CD4-positive, alpha-beta T cell treated with Interferon alpha-2 for 1 hour (primary cell): ENCODE results near the gene CSH1.
"Not testable (repeated sequence)": the region's sequence is repeated elsewhere in the genome, so short reads cannot be mapped to it uniquely, and the experiment has no call there.

Source experiments
- DNase-seq, 2 donors: peaks; one replicate each; pipeline ENCODE4 v3.0.0-alpha.2; 2020 to 2022

Gene CSH1

DNA sequence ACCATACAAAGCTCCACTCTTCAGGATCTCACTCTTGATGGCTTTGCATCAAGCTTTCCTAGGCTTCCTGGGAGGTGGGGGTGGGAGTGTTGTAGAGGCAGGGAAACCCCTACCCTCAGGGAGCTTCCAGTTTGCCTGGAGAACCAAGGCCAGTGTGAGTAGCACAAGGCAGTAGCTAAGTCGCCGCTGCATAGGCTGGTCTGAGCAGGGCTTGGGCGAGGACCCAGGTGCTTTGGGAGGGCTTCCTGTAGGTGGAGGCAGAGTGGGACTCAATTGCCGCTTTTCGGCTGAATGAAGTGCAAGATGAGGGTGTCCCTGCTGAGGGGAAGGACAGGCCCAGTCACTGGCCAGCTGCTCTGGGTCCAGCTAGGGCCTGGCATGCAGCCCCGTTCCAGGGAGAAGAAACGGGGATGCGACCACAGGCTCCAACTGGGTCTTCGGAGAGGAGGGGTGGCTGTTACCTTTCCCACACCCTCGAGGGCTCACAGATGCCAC, 31.8 kb upstream of the CSH1 start:
- DNase-seq, result no peak

DNA sequence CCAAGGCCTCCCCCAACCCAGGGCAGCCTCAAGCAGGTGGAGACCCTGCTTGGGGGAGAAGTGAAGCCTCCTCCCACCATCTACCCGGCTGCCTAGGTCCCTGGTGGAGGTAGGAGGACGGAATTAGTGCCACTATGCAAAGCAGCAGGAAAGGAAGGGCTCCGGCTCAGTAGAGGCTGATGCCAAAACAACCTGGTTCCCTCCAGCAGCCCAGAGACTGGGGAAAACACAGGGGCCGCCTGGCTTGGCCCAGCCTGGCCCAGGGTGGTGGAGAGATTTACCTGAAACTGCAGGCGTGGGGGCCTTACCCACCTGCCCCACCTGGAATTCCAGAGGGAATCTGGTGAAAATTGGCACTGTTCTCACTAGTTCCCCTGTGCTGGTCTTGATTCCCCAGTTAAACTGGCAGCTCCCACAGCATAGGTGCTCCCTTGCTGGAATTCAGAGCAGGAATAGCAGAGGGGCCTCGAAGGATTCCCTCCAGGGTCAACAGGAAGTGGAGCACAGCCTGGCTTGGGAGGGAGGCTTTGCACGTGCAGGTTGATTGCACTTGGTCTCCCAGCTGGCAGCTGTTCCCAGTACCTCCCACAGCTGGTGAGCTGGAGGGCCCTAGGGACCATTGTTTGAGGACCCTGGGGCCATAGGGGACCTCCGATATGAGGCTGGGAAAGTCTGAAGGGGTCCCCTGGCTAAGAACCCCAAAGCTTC, 31.2 kb upstream of the CSH1 start:
- no peak for DNase-seq

DNA sequence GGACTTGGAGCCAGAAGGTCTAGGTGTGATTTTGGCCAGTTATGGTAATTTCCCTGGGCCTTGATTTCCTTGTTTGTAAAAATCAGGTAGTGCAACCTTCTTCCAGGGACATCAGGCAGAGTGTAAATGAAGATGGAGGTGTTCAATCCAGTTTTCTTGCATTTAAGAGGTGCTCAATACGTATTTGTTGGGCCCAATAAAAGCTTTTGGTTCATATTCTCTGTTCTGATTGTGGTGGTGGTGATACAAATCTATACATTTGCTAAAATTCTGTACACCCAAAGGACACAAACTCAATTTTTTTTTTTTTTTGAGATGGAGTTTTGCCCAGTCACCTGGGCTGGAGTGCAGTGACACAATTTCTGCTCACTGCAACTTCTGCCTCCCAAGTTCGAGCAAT, 29.8 kb upstream of the CSH1 start:
- DNase-seq, result no peak

DNA sequence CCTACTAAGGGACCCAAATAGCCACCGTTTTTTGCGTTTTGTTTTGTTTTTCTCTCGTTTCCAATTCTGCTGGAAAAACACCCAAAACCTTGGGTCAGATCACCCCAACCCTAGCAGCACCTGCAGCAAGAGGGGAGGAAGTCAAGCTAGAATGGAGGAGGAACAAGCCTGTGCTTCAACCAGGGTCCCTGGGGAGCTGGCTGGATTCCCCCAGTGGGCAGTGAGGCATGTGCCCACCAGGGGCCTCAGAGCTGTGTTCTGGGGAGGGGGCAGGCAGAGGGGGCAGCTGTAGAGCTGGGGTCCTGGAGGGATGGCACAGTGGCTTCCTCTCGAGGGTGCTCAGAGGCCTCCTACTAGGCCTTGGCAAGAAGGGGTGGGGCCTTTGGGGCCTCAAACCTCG, 29.2 kb upstream of the CSH1 start:
- peak in 1 of 2 donors; percentile 59 for DNase-seq

DNA sequence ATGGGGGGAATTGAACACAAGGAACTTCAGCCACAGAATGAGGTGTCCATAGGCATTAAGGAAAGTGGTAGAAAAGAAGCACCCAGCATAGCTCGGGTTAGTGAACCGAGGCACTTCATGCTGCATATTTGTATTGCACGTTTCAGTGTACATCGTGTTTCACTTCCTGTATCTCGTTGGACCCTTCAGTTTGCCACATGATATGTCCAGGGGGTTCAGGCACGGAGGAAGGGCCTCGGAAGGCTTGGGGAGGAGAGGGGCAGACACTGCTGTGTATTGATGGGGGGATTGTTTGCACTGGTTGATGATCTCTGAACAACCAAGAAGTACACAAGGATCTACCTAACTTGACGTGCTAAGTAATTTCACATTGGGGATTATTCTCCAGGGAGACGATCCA, 26.0 kb upstream of the CSH1 start:
- peak in 1 of 2 donors; percentile 22 for DNase-seq

DNA sequence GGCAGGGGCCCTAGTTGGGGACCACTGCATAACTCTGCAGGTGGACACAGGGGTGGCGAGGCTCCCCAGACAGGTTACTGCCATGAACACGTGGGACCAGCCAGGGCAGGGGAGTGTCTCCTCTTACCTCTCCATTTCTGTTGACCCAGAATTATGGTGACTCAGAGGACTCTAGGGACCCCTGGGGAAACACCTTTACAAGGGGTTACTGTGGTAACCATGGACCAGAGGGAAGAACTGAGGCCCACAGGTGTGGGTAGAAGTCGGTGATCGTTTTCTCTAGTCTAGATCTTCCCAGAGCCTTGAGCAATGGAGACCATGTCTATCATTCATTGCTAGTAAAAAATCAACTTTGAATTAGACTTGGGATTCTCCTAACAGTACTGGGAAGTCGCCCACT, 24.4 kb upstream of the CSH1 start:
- DNase-seq, result not testable (repeated sequence)

DNA sequence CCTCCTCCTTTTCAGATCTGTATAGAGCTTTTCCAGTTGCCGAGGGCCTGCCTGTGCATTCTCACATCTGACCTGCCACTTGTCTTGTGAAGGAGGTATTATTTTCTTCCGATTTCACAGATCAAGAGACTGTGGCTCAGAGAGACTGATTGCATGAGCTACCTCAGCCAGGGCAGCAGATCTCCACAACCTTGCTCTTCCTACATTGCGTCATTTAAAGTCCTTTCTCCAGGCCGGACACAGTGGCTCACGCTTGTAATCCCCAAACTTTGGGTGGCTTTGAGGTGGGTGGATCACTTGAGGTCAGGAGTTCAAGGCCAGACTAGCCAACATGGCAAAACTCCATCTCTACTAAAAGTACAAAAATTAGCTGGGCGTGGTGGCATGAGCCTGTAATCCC, 23.7 kb upstream of the CSH1 start:
- DNase-seq, result not testable (repeated sequence)

DNA sequence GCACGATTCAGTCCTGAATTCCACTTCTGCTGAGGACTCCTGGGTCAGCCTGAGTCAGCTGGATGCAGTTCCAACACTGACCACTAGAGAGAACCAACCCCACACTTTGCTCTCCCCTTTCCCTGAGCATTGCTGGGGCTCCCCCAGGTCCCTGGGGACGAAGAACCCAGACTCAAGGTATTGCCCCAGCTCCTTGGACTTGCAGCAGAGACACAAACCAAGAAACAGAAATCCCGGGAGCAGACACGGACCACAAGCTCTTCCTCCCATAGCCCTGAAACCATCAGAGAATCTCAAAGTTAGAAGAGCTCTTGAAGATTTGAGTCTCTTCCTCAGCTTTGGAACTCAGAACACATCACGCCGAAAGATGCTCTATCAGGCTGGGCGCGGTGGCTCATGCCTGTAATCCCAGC, 22.9 kb upstream of the CSH1 start:
- DNase-seq, result peak; percentile 81 to 86

DNA sequence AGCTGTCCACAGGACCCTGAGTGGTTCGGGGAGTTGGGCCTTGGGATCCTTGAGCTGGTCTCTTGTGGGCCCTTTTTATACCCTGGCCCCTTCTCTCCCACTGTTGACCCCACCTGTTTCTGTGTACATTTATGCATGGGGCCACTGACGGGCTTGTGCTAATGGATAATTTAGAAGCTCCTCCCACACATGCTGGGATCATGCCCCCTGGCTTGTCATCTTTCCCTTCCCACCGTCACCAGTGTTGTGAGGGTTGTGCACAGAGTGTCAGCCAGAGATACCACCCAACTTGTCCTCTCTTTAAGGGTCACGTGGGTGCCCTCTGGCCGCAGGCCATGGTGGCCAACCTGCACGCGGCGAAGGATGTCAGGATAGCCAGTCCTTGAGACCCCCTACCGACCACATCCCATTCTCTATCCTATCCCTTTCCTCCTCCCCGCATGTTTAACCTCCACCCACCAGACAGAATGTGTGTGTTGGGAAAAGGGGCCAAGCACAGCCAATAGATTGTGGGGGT, 22.5 kb upstream of the CSH1 start, which contains the start of gene GH1:
GH1 (minus strand) TSS at position 51 of the 517 bp plus-strand sequence. CDS start 63 bp downstream, outside the sequence.
- DNase-seq, result not testable (repeated sequence)

DNA sequence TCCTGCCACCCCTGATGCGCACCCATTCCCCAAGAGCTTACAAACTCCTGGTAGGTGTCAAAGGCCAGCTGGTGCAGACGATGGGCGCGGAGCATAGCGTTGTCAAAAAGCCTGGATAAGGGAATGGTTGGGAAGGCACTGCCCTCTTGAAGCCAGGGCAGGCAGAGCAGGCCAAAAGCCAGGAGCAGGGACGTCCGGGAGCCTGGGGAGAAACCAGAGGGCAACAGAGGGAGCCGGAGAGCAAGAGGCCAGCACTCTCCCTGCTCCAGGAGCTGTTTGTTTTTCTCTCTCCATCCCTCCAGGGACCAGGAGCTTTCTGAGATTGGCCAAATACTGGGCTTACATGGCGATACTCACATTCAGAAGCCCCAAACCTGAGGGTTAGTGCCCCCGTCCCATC, 21.9 kb upstream of the CSH1 start:
- no peak for DNase-seq

DNA sequence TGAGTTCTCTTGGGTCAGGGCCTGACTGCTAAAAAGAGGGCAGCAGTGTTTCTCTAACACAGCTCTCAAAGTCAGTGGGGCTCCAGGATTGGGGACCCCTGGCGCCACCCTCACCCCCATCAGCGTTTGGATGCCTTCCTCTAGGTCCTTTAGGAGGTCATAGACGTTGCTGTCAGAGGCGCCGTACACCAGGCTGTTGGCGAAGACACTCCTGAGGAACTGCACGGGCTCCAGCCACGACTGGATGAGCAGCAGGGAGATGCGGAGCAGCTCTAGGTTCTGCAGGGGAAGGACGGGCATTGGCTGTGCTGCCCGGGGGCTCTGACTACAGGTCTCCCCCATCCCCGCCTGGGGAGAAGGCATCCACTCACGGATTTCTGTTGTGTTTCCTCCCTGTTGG, 21.3 kb upstream of the CSH1 start:
- DNase-seq, result no peak

DNA sequence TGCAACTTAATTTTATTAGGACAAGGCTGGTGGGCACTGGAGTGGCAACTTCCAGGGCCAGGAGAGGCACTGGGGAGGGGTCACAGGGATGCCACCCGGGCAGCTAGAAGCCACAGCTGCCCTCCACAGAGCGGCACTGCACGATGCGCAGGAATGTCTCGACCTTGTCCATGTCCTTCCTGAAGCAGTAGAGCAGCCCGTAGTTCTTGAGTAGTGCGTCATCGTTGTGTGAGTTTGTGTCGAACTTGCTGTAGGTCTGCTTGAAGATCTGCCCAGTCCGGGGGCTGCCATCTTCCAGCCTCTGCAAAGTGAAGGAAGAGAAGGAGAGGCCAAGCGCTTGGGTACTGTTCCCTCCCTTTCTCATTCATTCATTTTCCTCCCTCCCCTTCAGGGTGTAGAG, 20.8 kb upstream of the CSH1 start:
- not testable (repeated sequence) for DNase-seq

DNA sequence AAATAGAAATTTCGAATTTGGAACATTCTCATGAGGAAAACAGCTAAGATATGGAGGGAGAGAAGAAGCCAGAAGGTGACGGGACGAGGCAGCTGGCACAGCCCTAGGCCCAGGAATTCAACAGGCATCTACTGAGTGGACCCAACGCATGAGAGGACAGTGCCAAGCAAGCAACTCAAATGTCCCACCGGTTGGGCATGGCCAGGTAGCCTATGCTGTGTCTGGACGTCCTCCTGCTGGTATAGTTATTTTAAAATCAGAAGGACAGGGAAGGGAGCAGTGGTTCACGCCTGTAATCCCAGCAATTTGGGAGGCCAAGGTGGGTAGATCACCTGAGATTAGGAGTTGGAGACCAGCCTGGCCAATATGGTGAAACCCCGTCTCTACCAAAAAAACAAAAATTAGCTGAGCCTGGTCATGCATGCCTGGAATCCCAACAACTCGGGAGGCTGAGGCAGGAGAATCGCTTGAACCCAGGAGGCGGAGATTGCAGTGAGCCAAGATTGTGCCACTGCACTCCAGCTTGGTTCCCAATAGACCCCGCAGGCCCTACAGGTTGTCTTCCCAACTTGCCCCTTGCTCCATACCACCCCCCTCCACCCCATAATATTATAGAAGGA, 20.3 kb upstream of the CSH1 start:
- DNase-seq, result no peak

DNA sequence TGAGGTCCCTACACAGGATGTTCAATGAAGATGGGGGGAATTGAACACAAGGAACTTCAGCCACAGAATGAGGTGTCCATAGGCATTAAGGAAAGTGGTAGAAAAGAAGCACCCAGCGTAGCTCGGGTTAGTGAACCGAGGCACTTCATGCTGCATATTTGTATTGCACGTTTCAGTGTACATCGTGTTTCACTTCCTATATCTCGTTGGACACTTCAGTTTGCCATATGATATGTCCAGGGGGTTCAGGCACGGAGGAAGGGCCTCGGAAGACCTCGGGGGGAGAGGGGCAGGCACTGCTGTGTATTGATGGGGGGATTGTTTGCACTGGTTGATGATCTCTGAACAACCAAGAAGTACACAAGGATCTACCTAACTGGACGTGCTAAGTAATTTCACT, 19.4 kb upstream of the CSH1 start:
- DNase-seq, result not testable (repeated sequence)

DNA sequence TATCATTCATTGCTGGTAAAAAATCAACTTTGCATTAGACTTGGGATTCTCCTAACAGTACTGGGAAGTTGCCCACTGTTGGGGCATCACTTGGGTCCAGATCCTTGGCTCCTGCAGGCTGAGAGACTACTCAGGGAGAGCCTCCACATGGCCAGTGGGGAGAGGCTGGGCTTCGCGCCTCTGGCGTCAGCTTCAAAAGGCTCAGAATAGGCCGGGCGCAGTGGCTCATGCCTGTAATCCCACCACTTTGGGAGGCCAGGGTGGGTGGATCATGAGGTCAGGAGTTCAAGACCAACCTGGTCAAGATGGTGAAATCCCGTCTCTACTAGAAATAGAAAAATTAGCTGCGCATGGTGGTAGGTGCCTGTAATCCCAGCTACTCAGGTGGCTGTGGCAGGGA, 18.1 kb upstream of the CSH1 start:
- no peak for DNase-seq

DNA sequence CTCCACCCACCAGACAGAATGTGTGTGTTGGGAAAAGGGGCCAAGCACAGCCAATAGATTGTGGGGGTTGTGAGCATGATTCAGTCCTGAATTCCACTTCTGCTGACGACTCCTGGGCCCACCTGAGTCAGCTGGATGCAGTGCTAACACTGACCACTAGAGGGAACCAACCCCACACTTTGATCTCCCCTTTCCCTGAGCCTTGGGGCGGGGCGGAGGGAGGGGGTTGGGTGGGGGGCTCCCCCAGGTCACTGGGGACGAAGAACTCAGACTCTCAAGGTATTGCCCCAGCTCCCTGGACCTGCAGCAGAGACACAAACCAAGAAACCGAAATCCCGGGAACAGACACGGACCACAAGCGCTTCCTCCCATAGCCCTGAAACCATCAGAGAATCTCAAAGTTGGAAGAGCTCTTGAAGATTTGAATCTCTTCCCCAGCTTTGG, 15.3 kb upstream of the CSH1 start:
- peak; percentile 59 to 72 for DNase-seq

DNA sequence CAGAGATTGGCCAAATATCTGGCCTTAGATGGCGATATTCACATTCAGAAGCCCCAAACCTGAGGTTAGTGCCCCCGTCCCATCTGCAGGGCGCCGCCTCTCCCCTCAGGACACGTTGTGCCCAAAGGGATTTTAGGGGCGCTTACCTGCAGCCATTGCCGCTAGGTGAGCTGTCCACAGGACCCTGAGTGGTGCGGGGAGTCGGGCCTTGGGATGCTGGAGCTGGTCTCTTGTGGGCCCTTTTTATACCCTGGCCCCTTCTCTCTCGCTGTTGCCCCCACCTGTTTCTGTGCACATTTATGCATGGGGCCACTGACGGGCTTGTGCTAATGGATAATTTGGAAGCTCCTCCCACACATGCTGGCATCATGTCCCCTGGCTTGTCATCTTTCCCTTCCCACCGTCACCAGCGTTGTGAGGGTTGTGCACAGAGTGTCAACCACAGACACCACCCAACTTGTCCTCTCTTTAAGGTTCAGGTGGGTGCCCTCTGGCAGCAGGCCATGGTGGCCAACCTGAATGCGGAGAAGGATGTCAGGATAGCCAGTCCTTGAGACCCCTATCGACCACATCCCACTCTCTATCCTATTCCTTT, 14.8 kb upstream of the CSH1 start, which contains the start of gene CSHL1:
CSHL1 (minus strand) TSS at position 218 of the 595 bp plus-strand sequence; CDS start at position 156, 62 bp downstream.
- no peak for DNase-seq

DNA sequence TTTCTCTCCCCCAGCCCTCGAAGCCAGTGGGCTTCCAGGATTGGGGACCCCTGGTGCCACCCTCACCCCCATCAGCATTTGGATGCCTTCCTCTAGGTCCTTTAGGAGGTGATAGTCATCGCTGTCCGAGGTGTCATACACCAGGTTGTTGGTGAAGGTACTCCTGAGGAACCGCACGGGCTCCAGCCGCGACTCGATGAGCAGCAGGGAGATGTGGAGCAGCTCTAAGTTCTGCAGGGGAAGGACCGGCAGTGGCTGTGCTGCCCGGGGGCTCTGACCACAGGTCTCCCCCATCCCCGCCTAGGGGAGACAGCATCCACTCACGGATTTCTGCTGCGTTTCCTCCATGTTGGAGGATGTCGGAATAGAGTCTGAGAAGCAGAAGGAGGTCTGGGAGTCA, 13.7 kb upstream of the CSH1 start:
- DNase-seq, result no peak

DNA sequence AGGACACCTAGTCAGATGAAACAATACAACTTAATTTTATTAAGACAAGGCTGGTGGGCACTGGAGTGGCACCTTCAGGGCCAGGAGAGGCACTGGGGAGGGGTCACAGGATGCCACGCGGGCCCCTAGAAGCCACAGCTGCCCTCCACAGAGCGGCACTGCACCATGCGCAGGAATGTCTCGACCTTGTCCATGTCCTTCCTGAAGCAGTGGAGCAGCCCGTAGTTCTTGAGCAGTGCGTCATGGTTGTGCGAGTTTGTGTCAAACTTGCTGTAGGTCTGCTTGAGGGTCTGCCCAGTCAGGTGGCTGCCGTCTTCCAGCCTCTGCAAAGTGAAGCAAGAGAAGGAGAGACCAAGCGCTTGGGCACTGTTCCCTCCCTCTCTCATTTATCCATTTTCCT, 13.2 kb upstream of the CSH1 start:
- DNase-seq, result not testable (repeated sequence)

DNA sequence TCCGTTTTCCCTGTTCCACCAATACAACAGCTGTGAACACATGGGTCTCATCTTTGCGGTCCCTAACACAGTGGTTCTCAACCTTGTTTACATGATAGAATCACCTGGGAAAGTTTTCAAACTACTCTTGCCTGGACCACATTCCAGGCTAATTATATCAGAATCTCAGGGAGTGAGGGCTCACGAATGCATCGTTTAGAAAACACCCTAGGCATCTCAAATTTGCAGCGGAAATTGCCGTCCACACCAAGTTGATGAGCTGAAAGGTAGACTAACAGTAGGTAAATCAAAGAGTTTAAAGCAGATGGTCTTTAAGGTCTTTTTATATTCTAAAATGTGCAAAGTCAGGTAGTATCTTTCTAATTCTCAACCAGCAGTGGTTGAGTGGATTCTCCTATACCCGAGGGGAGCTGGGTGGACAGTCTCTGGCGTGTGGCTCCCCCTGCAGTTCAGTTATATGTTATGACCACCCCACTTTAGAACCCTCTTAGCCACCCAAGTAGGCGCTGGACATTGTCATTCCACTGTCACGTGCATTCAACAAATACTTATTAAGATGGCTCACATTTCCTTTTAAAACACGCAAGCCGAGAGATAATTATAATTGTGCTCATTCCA, 10.9 kb upstream of the CSH1 start:
- not testable (repeated sequence) for DNase-seq

DNA sequence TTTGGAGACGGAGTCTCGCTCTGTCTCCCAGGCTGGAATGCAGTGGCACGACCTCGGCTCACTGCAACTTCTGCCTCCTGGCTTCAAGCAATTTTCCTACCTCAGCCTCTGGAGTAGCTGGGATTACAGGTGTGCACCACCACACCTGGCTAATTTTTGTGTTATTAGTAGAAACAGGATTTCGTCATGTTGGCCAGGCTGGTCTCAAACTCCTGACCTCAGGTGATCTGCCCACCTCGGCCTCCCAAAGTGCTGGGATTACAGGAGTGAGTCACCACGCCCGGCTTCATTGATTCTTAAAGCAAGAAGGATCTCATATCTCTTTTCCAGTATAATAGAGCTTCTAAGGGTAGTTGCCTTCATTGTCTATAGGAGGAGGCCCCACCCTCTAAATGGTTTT, 8.4 kb upstream of the CSH1 start:
- not testable (repeated sequence) for DNase-seq

DNA sequence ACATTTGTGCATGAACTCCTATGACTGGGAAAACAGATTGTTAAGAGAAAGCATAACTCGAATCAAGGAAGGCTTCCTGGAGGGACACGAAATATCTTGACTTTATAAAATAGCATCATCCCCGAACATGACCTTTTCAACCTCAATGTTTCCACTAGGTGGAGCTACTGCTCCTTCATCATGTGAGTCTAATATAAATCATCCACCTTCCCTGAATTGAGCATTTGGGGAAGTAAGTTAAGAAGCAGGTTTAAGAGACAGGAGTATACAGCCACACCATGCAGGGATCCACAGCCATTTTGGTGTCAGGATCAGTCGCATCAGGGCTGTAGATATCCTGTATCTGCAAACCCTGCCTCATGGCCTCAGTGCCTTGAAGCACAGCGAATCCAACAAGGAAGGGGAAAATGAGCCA, 7.4 kb upstream of the CSH1 start:
- peak; percentile 40 to 68 for DNase-seq

DNA sequence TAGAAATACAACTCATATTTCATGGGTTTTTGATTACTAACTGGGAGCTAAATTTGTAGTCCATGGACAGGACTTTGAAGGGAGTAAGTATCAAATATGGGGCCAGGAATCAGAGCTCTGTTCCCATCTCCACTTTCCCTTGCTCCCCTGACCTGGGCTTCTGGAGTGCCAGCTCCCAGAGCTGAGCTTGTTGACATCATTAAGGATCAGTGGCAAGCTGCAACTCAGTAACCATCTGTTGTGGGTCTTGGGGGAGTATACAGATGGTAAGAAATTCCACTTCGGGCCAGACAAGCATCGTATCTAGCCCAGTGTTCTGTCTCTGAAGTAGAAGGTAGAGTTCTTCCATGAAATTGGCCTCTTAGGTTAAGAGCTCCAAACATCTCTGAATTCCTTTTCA, 5.6 kb upstream of the CSH1 start:
- DNase-seq, result not testable (repeated sequence)
